NOMO-1 (cell line): ENCODE measurements around the gene AGL.
"Not testable (repeated sequence)": the region's sequence is repeated elsewhere in the genome, so short reads cannot be mapped to it uniquely, and the experiment has no call there.

Experiments
- DNase-seq, 2 experiments: peaks; one replicate each; lab custom pipeline; 2025; ENCODE audit not compliant: unreplicated experiment in 2 of 2; lab: John Stamatoyannopoulos, UW

Gene AGL

GRCh38 chr1:99972066-99972465 lies 121.9 kb downstream of the AGL start:
- DNase-seq, result not testable (repeated sequence)
